HG03432 (cell line): Measurements from ENCODE around the gene NOXA1.
A peak's percentile ranks its signal among the peaks of the same experiment; 100 is the strongest.
"Not testable (repeated sequence)": the region's sequence is repeated elsewhere in the genome, so short reads cannot be mapped to it uniquely, and the experiment has no call there.

Source experiments
- ATAC-seq: cut with Tn5 transposase; IDR thresholded peaks from one replicate; pipeline ENCODE4 v1.9.1; 2021; ENCODE audit warnings: mild to moderate bottlenecking, moderate library complexity; ENCODE audit not compliant: unreplicated experiment

NOXA1 gene

DNA sequence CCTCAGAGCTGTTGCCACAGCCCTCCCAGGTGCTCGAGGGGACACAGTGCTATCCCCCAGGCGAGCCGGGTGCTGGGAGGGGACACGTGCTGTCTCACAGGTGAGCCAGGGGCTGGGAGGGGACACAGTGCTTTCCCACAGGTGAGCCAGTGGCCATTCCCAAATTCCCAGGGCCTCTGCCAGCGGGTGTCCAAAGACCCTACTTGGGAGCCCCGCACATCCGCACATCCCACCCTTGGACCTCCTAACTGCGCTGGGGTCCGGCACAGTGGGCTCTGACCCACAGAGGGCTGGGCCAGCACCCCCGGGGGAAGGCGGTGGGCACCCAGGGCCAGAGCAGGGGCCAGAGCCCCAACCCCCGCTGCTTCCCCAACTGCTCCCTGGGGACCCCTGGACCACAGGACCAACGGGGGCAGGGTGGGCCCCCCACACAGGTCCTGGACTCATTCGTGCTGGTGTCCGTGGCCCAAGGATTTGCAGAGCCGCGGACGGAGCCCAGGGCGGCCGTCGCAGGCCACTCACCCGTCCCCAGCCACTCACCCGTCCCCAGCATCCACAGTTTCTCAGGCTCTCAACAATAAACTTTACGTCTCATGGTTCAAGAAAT lies 18.1 kb upstream of the NOXA1 start:
- ATAC-seq = no peak

DNA sequence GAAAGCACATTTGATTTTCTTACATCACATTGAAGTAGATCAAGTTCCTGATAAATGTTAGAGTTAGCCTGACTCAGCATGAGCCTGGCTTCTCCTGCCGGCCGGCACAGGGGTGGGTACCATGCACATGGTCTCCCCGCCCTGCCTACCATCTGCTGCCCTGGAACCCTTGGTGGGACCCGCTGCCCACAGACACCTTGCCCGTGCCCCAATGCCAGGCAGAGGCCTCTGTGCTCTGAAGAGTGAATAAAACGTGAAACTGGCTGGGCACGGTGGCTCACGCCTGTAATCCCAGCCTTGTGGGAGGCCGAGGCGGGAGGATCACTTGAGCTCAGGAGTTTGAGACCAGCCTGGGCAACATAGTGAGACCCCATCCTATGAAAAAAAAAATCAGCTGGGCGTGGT lies 17.5 kb upstream of the NOXA1 start:
- ATAC-seq = no peak

- ATAC-seq = no peak
Observed at GRCh38 chr9:137406085-137406760, 17.0 kb upstream of the NOXA1 start.

GRCh38 chr9:137406876-137407589 lies 16.2 kb upstream of the NOXA1 start:
- peak; percentile 49 for ATAC-seq

DNA sequence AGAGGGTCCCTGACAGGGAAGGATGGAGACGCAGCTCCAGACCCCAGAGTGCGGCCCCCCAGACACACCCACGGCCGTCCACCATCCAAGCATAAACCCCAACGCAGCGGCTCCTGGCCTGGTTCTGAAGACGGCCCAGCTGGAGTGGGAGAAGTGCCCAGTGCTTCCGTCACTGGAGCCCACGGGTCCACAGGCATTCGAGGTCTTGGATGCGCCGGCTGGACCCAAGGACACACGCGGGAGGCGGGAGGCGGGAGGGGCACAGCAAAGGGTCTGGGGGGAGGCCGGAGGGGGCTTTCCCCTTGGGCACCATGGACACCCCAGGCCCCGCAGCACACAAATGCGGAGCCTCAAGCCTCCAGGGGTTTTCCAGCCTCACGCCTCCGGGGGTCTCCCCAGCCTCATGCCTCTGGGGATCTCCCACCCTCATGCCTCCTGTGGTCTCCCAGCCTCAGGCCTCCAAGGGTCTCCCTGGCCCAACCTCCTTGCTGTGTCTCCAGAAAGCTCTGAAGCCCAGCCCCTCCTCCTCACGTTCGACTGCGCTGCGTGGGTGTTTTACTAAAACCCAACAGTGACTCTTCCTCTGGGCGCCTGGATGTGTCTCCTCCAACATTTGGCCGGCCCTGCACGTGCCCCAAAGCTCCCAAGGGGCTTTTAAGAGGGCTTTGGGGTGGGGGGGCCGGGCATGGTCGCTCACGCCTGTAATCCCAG lies 15.4 kb upstream of the NOXA1 start:
- ATAC-seq = no peak

GRCh38 chr9:137408651-137409405 lies 14.4 kb upstream of the NOXA1 start:
- ATAC-seq = no peak

- ATAC-seq = no peak
Observed at GRCh38 chr9:137409515-137409914, 13.7 kb upstream of the NOXA1 start.

DNA sequence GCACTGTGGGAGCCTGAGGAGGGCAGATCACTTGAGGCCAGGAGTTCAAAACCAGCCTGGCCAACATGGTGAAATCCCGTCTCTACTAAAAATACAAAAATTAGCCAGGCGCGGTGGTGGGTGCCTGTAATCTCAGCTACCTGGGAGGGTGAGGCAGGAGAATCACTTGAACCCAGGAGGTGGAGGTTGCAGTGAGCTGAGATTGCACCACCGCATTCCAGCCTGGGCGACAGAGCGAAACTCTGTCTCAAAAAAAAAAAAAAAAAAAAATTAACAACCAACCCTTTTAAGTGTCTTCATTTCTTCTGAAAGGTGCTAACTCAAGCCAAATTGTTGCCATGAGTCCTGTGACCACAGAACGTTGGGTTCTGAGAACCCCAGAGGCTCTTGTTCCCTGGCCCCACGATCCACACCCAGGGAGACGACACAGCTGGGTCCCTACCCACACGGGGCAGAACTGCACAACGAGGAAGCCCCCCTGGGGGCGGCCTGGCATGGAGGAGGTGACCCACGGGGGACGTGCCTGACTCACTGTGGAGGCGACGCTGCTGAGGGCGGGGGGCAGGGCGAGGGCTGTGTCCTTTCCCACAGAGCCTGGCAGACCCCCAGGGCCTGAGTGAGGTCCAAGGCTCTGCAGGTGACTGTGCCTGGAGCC lies 12.8 kb upstream of the NOXA1 start:
- not testable (repeated sequence) for ATAC-seq

GRCh38 chr9:137410891-137411249 lies 12.3 kb upstream of the NOXA1 start:
- ATAC-seq = no peak

DNA sequence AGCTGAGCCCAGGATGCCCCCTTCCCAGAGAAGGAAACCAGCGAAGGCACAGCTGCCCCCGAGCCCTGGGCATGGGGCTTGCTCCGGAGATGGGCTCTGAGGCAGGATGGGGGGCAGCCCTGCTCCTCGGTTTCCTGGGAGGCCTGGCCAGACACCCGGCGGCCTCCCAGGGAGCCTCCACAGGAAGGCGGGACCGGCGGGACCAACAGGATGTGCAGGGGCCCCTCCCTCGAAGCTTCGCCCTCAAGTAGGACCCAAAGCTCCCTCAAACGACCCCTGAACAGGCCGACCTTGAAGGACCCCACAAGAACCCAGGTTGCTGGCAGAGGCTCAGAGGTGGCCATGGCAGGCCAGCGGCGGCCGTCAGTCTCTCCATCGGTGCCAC lies 11.9 kb upstream of the NOXA1 start:
- ATAC-seq = no peak

- peak; percentile 42 for ATAC-seq
Observed at GRCh38 chr9:137411645-137412380, 11.4 kb upstream of the NOXA1 start.

DNA sequence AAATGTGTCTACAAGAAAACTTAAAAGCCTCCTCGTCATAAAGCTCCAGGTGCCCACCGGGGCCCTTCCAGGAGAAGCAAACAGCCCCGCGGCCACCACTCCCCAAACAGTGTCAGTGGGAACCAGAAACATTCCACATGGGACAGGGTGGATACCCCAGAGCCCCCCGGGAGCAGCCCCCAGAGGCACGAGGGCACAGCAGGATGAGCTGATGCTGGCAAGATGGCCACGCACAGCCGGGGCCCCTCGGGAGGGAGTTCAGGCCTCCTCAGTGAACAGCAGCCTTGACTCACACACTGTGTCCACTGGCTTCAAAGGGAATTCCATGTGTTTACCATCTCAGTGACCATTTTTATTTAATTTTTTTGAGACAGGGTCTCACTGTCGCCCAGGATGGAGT lies 10.8 kb upstream of the NOXA1 start:
- no peak for ATAC-seq

DNA sequence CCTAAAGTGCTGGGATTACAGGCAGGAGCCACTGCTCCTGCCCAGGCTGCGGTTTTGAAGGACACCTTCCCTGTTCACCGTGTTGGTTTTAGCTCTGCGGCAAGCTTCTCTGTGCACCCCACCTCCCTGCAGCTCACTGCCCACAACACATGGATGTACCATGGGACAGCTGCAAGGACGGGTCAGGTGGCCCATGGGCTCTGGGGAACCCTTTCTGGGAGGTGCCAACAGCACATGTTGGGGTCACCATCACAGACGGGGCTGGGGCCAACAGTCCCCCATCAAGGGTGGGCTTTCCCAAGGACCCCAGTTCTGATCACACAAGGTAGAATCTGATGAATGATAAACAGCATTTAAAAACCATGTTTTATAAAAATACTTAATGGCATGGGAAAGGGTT lies 7.7 kb upstream of the NOXA1 start:
- ATAC-seq = no peak

DNA sequence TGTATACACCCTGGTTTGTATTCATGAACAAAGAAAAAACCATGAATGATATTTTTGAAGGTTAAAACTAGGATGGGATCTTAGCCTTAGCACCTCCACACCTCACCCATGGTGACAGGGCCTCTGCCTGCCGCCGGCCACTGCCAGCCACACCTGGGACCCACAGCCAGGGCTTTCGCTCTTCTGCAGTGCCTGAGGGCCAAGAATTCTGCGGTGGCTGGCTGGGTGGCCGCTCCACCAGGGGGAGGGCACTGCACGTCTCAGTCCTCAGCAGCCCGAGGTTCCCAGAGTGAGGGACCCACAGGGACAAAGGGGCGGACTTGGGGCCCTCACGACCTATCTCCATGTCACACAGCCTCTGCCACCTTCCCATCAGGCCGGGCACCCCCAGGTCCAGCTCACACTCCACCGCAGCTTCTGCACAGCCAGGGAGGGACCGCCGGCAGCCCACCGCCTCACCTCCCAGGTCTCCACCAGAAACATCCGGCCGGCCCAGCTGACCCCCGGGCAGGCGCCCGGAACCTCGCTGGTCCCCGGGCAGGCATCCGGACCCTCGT lies 7.1 kb upstream of the NOXA1 start:
- ATAC-seq = no peak

DNA sequence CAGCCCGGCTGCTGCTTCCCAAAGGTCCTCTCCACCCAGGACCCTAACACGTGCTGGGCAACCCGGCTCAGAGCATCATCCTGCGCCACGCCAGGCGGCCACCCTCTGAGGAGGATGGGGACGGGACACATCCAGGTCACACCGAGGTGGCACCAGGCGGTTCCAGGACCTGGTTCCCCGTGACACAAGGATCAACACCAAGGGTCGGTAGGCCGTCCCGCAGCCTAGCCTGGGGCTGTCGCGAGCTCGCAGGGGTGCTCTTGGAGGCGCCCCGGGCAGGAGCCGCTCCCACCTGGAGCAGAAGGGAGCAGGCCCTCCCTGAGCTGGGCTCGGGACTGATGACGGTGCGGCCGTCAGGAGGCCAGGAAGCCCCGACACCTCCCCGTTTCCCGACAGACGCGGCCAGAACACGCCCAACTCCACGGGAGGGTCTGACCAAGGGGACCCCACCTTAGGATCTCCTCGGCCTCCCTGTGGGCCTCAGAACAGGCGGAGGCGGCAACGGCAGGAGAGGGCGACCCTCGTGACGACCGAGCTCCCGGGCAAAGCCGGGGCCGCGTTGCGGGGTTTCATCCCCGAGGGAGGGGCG lies 6.5 kb upstream of the NOXA1 start:
- ATAC-seq = no peak

- ATAC-seq = no peak
Observed at GRCh38 chr9:137417161-137418021, 5.8 kb upstream of the NOXA1 start.

DNA sequence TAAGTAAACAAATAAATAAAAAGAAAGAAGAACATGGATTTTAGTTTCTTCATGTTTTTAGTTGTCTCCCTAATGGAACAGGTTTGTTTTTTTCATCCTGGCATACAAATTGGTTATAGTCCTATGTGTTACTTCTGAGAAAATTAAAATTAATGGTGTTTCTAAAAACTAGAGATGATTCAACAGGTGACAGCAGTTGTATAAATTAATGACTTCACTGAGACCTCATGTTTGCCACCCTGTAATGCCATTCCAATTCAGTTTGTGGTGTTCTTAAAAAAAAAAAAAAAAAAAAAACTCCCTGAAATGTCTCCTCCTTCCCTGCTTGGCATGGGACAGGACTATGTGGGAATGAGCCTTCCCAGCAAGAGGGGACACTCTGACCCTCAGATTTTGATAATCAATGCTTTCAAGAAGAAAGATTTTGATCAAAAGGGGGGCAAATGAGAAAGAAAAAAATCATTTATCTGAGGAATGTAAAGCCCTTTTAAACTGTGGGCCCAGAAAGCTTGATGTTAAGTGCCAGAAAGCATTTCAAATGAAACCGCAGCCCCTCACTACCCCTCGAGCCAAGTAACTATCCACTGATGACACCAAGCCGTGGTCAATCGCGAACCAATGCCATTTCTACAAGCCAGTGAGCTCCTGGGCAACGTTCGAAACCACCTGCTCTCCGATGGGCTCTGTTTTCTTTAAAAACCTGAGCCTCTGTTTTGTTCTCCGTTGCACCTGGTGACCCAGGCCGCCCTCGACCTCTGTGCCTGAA lies 1.2 kb upstream of the NOXA1 start:
- ATAC-seq = no peak
